Motor neuron (in vitro differentiated cells): ENCODE data around the gene C3orf70. TPM values are rescaled to one million over a fixed set of nuclear protein-coding genes. Genes with fewer than 3 reads are reported as not detected.

Experiments
- ATAC-seq, 8 experiments: fragments of 200-7000 bp; cut with Tn5 transposase; replicated peaks in 6 of 8; 2 replicates each; pipeline ENCODE4 v1.8.0; 2021; ENCODE audit warnings: mild to moderate bottlenecking in 8 of 8, moderate library complexity in 8 of 8
- H3K27ac ChIP-seq, 2 donors: fragments of 250-450 bp; sonication (Bioruptor Pico); 2 replicates each; pipeline ENCODE4 v1.9.0; 2021; ENCODE audit warnings: antibody characterized with exemption in 2 of 2, mild to moderate bottlenecking in 2 of 2, moderate library complexity in 1 of 2
- H3K4me1 ChIP-seq, 2 donors: fragments of 250-450 bp; sonication (Bioruptor Pico); replicated peaks in 1 of 2; 2 replicates each; pipeline ENCODE4 v1.6.1; 2021; ENCODE audit warnings: antibody characterized with exemption in 2 of 2, mild to moderate bottlenecking in 2 of 2, moderate library complexity in 1 of 2
- H3K4me3 ChIP-seq, 5 donors: fragments of 250-450 bp; sonication (Bioruptor Pico); 2 replicates each; pipeline ENCODE4 v1.9.0; 2021; ENCODE audit warnings: antibody characterized with exemption in 5 of 5, mild to moderate bottlenecking in 5 of 5, moderate library complexity in 4 of 5
- WGBS, 10 experiments: fragments of 450-650 bp; shearing (Covaris generic); methylation state at CpG; one replicate each; pipeline ENCODE4 v1.0.0; 2022; 5-methylcytosine and 5-hydroxymethylcytosine counted together
- in situ Hi-C, 9 experiments: fragments of 400-800 bp; cut with MboI; loops; one replicate each; pipeline ENCODE4 v1.15.0; 2021; ENCODE audit warnings: low sequenced_read_pairs in 9 of 9, low pct_unique_long_range_greater_than_20kb in 2 of 9; ENCODE audit not compliant: unreplicated experiment in 9 of 9
- total RNA-seq, 8 experiments: library from RNA; unstranded; fragments of 300-600 nt; gene quantifications; 2 replicates each; pipeline versions ENCODE4 v1.2.3 to v1.2.4, GENCODE V29; 2022

The C3orf70 gene
- total RNA-seq, 8 experiments from 2014 or later, result 0.61 to 5.4 (median 1.9) TPM

- in situ Hi-C loops, result no loop called here
- WGBS, 10 experiments, result 0 to 93% (median 49%) methylated on average over 1 to 5 of the region's 6 CpGs; no CpG with 5 or more reads in 1 of the 10 experiments
- Histone ChIP-seq H3K4me3 (no peak overlapping the region), H3K27ac (no peak overlapping the region), H3K4me1 (no peaks in the 10 kb centered on the region)
- ATAC-seq, result no peak
These were observed 11.8 kb upstream of the C3orf70 start for GRCh38 chr3:185164428-185165217.

GRCh38 chr3:185162634-185163033, 9.8 kb upstream of the C3orf70 start:
- no peaks in the 10 kb centered on the region for H3K4me1 ChIP-seq
- ATAC-seq, result no peak
- WGBS, 10 experiments, result 38 to 100% (median 92%) methylated on average over 1 to 7 of the region's 8 CpGs; no CpG with 5 or more reads in 1 of the 10 experiments
- H3K4me3 ChIP-seq, result no peak overlapping the region
- in situ Hi-C loops, result no loop called here
- H3K27ac ChIP-seq, result no peak overlapping the region

- 17 to 86% (median 66%) methylated on average over 1 to 5 of the region's 5 CpGs; no CpG with 5 or more reads in 1 of the 10 experiments for WGBS, 10 experiments
- H3K4me3 ChIP-seq, result no peak overlapping the region
- in situ Hi-C loops, result no loop called here
- no peaks in the 10 kb centered on the region for H3K4me1 ChIP-seq
- ATAC-seq, result no peak
- no peak overlapping the region for H3K27ac ChIP-seq
These were observed 8.9 kb upstream of the C3orf70 start for GRCh38 chr3:185161761-185162160.

GRCh38 chr3:185157347-185157746, 4.5 kb upstream of the C3orf70 start:
- WGBS, 10 experiments, result 0 to 100% (median 78%) methylated on average over 1 to 3 of the region's 3 CpGs; no CpG with 5 or more reads in 2 of the 10 experiments
- ATAC-seq, result no peak

GRCh38 chr3:185155678-185156077, 2.8 kb upstream of the C3orf70 start:
- in situ Hi-C loops, result no loop called here
- 43 to 100% (median 95%) methylated on average over 1 to 3 of the region's 5 CpGs for WGBS, 10 experiments
- Histone ChIP-seq H3K27ac (no peak overlapping the region), H3K4me1 (peaks cover 0 to 7% of the 10 kb centered on the region in 2 donors), H3K4me3 (no peak overlapping the region)
- no peak for ATAC-seq

More at GRCh38 chr3:185157347-185157746, 4.5 kb upstream of the C3orf70 start:
- in situ Hi-C loops, result no loop called here
- Histone ChIP-seq H3K4me3 (no peak overlapping the region), H3K27ac (no peak overlapping the region), H3K4me1 (peaks cover 0 to 4% of the 10 kb centered on the region in 2 donors)

GRCh38 chr3:185153861-185154629, 1.2 kb upstream of the C3orf70 start:
- ATAC-seq, result peak in 1 of 8 experiments; percentile 51

GRCh38 chr3:185153171-185153771, 411 bp upstream of the C3orf70 start:
- ATAC-seq, result peak in 2 of 8 experiments; percentile 39 to 55
- Histone ChIP-seq H3K4me1 (peaks cover 0 to 7% of the 10 kb centered on the region in 2 donors), H3K4me3 (peak overlapping the region; percentile 39 to 63 (median 44)), H3K27ac (no peak overlapping the region)
- in situ Hi-C loops, result no loop called here
- 0 to 100% (median 56%) methylated on average over 1 to 8 of the region's 53 CpGs; no CpG with 5 or more reads in 7 of the 10 experiments for WGBS, 10 experiments

More at GRCh38 chr3:185153861-185154629, 1.2 kb upstream of the C3orf70 start:
- WGBS, 10 experiments, result 21 to 94% (median 77%) methylated on average over 1 to 8 of the region's 16 CpGs; no CpG with 5 or more reads in 1 of the 10 experiments
- Histone ChIP-seq H3K27ac (no peak overlapping the region), H3K4me3 (no peak overlapping the region), H3K4me1 (peaks cover 0 to 7% of the 10 kb centered on the region in 2 donors)
- in situ Hi-C loops, result no loop called here

- H3K4me3 ChIP-seq, result peak overlapping the region; percentile 39 to 63 (median 44)
- H3K27ac ChIP-seq, result no peak overlapping the region
- H3K4me1 ChIP-seq, result peaks cover 0 to 7% of the 10 kb centered on the region in 2 donors
- WGBS, 10 experiments, result 0 to 6% (median 2%) methylated on average over 3 to 9 of the region's 9 CpGs; no CpG with 5 or more reads in 2 of the 10 experiments
- in situ Hi-C loops, result no loop called here
- no peak for ATAC-seq
These were observed 873 bp downstream of the C3orf70 start for GRCh38 chr3:185151964-185152409.

- in situ Hi-C loops, result no loop called here
- H3K4me3 ChIP-seq, result peak overlapping the region in 4 of 5 donors; percentile 39 to 63 (median 46)
- 28 to 58% (median 42%) methylated on average over 3 to 8 of the region's 8 CpGs for WGBS, 10 experiments
- H3K27ac ChIP-seq, result no peak overlapping the region
- no peak for ATAC-seq
- peaks cover 0 to 7% of the 10 kb centered on the region in 2 donors for H3K4me1 ChIP-seq
These were observed 1.5 kb downstream of the C3orf70 start for GRCh38 chr3:185151101-185151963.

- in situ Hi-C loops, result no loop called here
- 17 to 100% (median 88%) methylated on average over 1 of the region's 1 CpG; no CpG with 5 or more reads in 4 of the 10 experiments for WGBS, 10 experiments
These were observed 2.3 kb downstream of the C3orf70 start for GRCh38 chr3:185150561-185150960.

GRCh38 chr3:185149591-185149990, 3.3 kb downstream of the C3orf70 start:
- H3K4me1 ChIP-seq, result peaks cover 0 to 7% of the 10 kb centered on the region in 2 donors
- in situ Hi-C loops, result no loop called here
- H3K27ac ChIP-seq, result no peak overlapping the region
- ATAC-seq, result no peak
- no peak overlapping the region for H3K4me3 ChIP-seq
- 13 to 97% (median 64%) methylated on average over 1 to 3 of the region's 3 CpGs for WGBS, 10 experiments

More at GRCh38 chr3:185150561-185150960, 2.3 kb downstream of the C3orf70 start:
- Histone ChIP-seq H3K4me1 (peaks cover 0 to 7% of the 10 kb centered on the region in 2 donors), H3K4me3 (no peak overlapping the region), H3K27ac (no peak overlapping the region)
- no peak for ATAC-seq

- WGBS, 10 experiments, result 40 to 100% (median 92%) methylated on average over 1 to 6 of the region's 6 CpGs
- no peak for ATAC-seq
- in situ Hi-C loops, result no loop called here
- no peak overlapping the region for H3K27ac ChIP-seq
- H3K4me1 ChIP-seq, result no peaks in the 10 kb centered on the region
- no peak overlapping the region for H3K4me3 ChIP-seq
These were observed 7.3 kb downstream of the C3orf70 start for GRCh38 chr3:185145511-185145910.
